NT2/D1 (cell line): ENCODE results near the gene AKNA.
A peak's percentile ranks its signal among the peaks of the same experiment; 100 is the strongest.

Experiments
- DNase-seq: peaks from one replicate; pipeline ENCODE4 v3.0.0-alpha.2; 2011; ENCODE audit warnings: low read depth, low spot score
- H3K27me3 ChIP-seq: 2 replicates; pipeline ENCODE4 v1.6.0; 2011; ENCODE audit warnings: mild to moderate bottlenecking; ENCODE audit not compliant: insufficient read length, insufficient read depth
- H3K36me3 ChIP-seq: 2 replicates; pipeline ENCODE4 v1.6.1; 2011; ENCODE audit warnings: mild to moderate bottlenecking, low read length, mixed read lengths; ENCODE audit not compliant: insufficient read depth, insufficient read length
- H3K4me1 ChIP-seq: 2 replicates; pipeline ENCODE4 v1.5.1; 2011; ENCODE audit not compliant: insufficient read depth, insufficient read length
- H3K4me3 ChIP-seq: 2 replicates; pipeline ENCODE4 v1.5.1; 2011; ENCODE audit warnings: low read depth; ENCODE audit not compliant: insufficient read length
- H3K9ac ChIP-seq: 2 replicates; pipeline ENCODE4 v1.6.0; 2011; ENCODE audit warnings: low read depth; ENCODE audit not compliant: insufficient read length
- H3K9me3 ChIP-seq: 2 replicates; pipeline ENCODE4 v1.5.1; 2011; ENCODE audit warnings: mild to moderate bottlenecking, low read length; ENCODE audit not compliant: insufficient read depth
- SUZ12 ChIP-seq: IDR thresholded peaks from 2 replicates; pipeline ENCODE4 v1.6.1; 2011; ENCODE audit not compliant: insufficient read length, insufficient read depth; ENCODE audit errors: extremely low read depth
- YY1 ChIP-seq: IDR thresholded peaks from 2 replicates; pipeline ENCODE4 v1.6.1; 2011; ENCODE audit not compliant: insufficient read length, insufficient read depth
- ZNF274 ChIP-seq: IDR thresholded peaks from 2 replicates; pipeline ENCODE4 v1.6.1; 2011; ENCODE audit warnings: mild to moderate bottlenecking, low read depth, low read length

Gene AKNA

GRCh38 chr9:114387680-114388356 lies at the start of gene AKNA:
TSS of gene AKNA (minus strand) at chr9:114387982. CDS start at chr9:114381333, 6,649 bp downstream.
- Histone ChIP-seq H3K9me3 (no peaks in the 10 kb centered on the region), H3K27me3 (no peaks in the 10 kb centered on the region), H3K36me3 (no peaks in the 10 kb centered on the region), H3K4me3 (peak within 1 kb of the TSS; percentile 39), H3K9ac (peak within 1 kb of the TSS; percentile 75), H3K4me1 (peaks cover 38% of the 10 kb centered on the region)
- DNase-seq, result no peak
- TF ChIP-seq SUZ12 (no peak), ZNF274 (no peak), YY1 (no peak)

- H3K27me3 ChIP-seq, result no peaks in the 10 kb centered on the region
- TF ChIP-seq YY1 (no peak), SUZ12 (no peak), ZNF274 (no peak)
- H3K9me3 ChIP-seq, result no peaks in the 10 kb centered on the region
- H3K4me1 ChIP-seq, result no peaks in the 10 kb centered on the region
- no peaks in the 10 kb centered on the region for H3K36me3 ChIP-seq
- H3K4me3 ChIP-seq, result no peak overlapping the region
- DNase-seq, result no peak
- no peak overlapping the region for H3K9ac ChIP-seq
Measured at GRCh38 chr9:114437401-114437893, 49.7 kb upstream of the AKNA start.

GRCh38 chr9:114434878-114435311 lies 47.1 kb upstream of the AKNA start:
- Histone ChIP-seq H3K36me3 (no peaks in the 10 kb centered on the region), H3K9me3 (no peaks in the 10 kb centered on the region), H3K9ac (no peak overlapping the region), H3K4me3 (no peak overlapping the region), H3K4me1 (no peaks in the 10 kb centered on the region), H3K27me3 (no peaks in the 10 kb centered on the region)
- DNase-seq, result peak; percentile 48
- TF ChIP-seq YY1 (no peak), ZNF274 (no peak), SUZ12 (no peak)

- Histone ChIP-seq H3K9ac (no peak overlapping the region), H3K9me3 (no peaks in the 10 kb centered on the region), H3K4me3 (no peak overlapping the region), H3K27me3 (no peaks in the 10 kb centered on the region), H3K4me1 (no peaks in the 10 kb centered on the region), H3K36me3 (no peaks in the 10 kb centered on the region)
- DNase-seq, result no peak
- TF ChIP-seq SUZ12, result no peak
- no peak for TF ChIP-seq ZNF274
Measured at GRCh38 chr9:114433720-114434255, 46.0 kb upstream of the AKNA start.

- no peak for TF ChIP-seq ZNF274
- TF ChIP-seq SUZ12, result no peak
- TF ChIP-seq YY1, result no peak
- Histone ChIP-seq H3K36me3 (no peaks in the 10 kb centered on the region), H3K4me1 (no peaks in the 10 kb centered on the region), H3K27me3 (no peaks in the 10 kb centered on the region), H3K9ac (no peak overlapping the region), H3K4me3 (no peak overlapping the region), H3K9me3 (no peaks in the 10 kb centered on the region)
- DNase-seq, result no peak
Measured at GRCh38 chr9:114433086-114433485, 45.3 kb upstream of the AKNA start.

GRCh38 chr9:114432323-114433067 lies 44.7 kb upstream of the AKNA start:
- no peak overlapping the region for H3K4me3 ChIP-seq
- H3K36me3 ChIP-seq, result no peaks in the 10 kb centered on the region
- H3K9me3 ChIP-seq, result no peaks in the 10 kb centered on the region
- H3K9ac ChIP-seq, result no peak overlapping the region
- no peaks in the 10 kb centered on the region for H3K27me3 ChIP-seq
- no peak for DNase-seq
- TF ChIP-seq YY1 (no peak), ZNF274 (no peak), SUZ12 (no peak)
- no peaks in the 10 kb centered on the region for H3K4me1 ChIP-seq

GRCh38 chr9:114431770-114432169 lies 44.0 kb upstream of the AKNA start:
- Histone ChIP-seq H3K27me3 (no peaks in the 10 kb centered on the region), H3K4me3 (no peak overlapping the region), H3K9me3 (no peaks in the 10 kb centered on the region), H3K4me1 (no peaks in the 10 kb centered on the region), H3K9ac (no peak overlapping the region), H3K36me3 (no peaks in the 10 kb centered on the region)
- no peak for DNase-seq
- TF ChIP-seq ZNF274 (no peak), SUZ12 (no peak), YY1 (no peak)
